Liver (tissue), 9 donors: ENCODE results near the gene B3GNT4. TPM values are rescaled to one million over a fixed set of nuclear protein-coding genes. Genes with fewer than 3 reads are reported as not detected.

Experiments used
- DNase-seq: peaks from one replicate; pipeline ENCODE4 v3.0.0-alpha.2; 2017; ENCODE audit warnings: low spot score
- H3K27ac ChIP-seq, 2 donors: one replicate each; pipeline ENCODE4 v1.7.0; 2013; ENCODE audit warnings: inconsistent platforms in 2 of 2, low read length in 2 of 2, control low read depth in 1 of 2, low read depth in 1 of 2, mild to moderate bottlenecking in 1 of 2
- H3K27me3 ChIP-seq, 4 donors: one replicate each; pipeline versions ENCODE4 v1.6.1 to v1.7.0; 2013; ENCODE audit warnings: low read length in 3 of 4, inconsistent platforms in 1 of 4, mild to moderate bottlenecking in 1 of 4, moderate library complexity in 1 of 4; ENCODE audit not compliant: control insufficient read depth in 4 of 4, insufficient read depth in 4 of 4
- H3K36me3 ChIP-seq, 4 donors: one replicate each; pipeline versions ENCODE4 v1.6.1 to v1.7.0; 2013; ENCODE audit warnings: low read length in 3 of 4, mild to moderate bottlenecking in 3 of 4, low read depth in 1 of 4, moderate library complexity in 1 of 4; ENCODE audit not compliant: control insufficient read depth in 4 of 4, insufficient read depth in 3 of 4
- H3K4me1 ChIP-seq, 4 donors: one replicate each; pipeline versions ENCODE4 v1.6.1 to v1.7.0; 2013; ENCODE audit warnings: low read length in 3 of 4, mild to moderate bottlenecking in 3 of 4, moderate library complexity in 1 of 4; ENCODE audit not compliant: control insufficient read depth in 4 of 4, insufficient read depth in 4 of 4
- H3K4me3 ChIP-seq, 3 donors: one replicate each; pipeline versions ENCODE4 v1.6.1 to v1.7.0; 2013; ENCODE audit warnings: low read length in 3 of 3, control low read depth in 1 of 3, low read depth in 1 of 3, mild to moderate bottlenecking in 1 of 3
- H3K9ac ChIP-seq, 2 donors: one replicate each; pipeline ENCODE4 v1.7.0; 2013; ENCODE audit warnings: low read length in 2 of 2, mild to moderate bottlenecking in 2 of 2, moderate library complexity in 2 of 2, control low read depth in 1 of 2, low read depth in 1 of 2
- H3K9me3 ChIP-seq, 4 donors: one replicate each; pipeline versions ENCODE4 v1.6.1 to v1.7.0; 2013; ENCODE audit warnings: low read length in 3 of 4; ENCODE audit not compliant: control insufficient read depth in 4 of 4
- EGR1 ChIP-seq, 2 donors: IDR thresholded peaks; 2 replicates each; pipeline ENCODE4 v1.6.1; 2016 to 2018; ENCODE audit warnings: antibody characterized with exemption in 2 of 2, low read depth in 2 of 2
- FOXA1 ChIP-seq: IDR thresholded peaks from 2 replicates; pipeline ENCODE4 v1.6.1; 2016; ENCODE audit warnings: antibody characterized with exemption
- FOXA2 ChIP-seq: IDR thresholded peaks from 2 replicates; pipeline ENCODE4 v1.6.1; 2016; ENCODE audit warnings: antibody characterized with exemption
- GABPA ChIP-seq, 2 donors: IDR thresholded peaks in 1 of 2; conservative IDR thresholded peaks in 1 of 2; 2 replicates each; pipeline ENCODE4 v1.6.1; 2016; ENCODE audit warnings: antibody characterized with exemption in 2 of 2, mild to moderate bottlenecking in 1 of 2, moderate library complexity in 1 of 2
- HNF4A ChIP-seq, 2 donors: conservative IDR thresholded peaks; 2 replicates each; pipeline ENCODE4 v1.6.1; 2016; ENCODE audit warnings: antibody characterized with exemption in 2 of 2, mild to moderate bottlenecking in 2 of 2
- HNF4G ChIP-seq: IDR thresholded peaks from 2 replicates; pipeline ENCODE4 v1.6.1; 2016; ENCODE audit warnings: antibody characterized with exemption
- JUND ChIP-seq, 2 donors: IDR thresholded peaks; 2 replicates each; pipeline ENCODE4 v1.6.1; 2016; ENCODE audit warnings: antibody characterized with exemption in 2 of 2
- NR2F2 ChIP-seq: IDR thresholded peaks from 2 replicates; pipeline ENCODE4 v1.6.1; 2016; ENCODE audit warnings: antibody characterized with exemption
- RAD21 ChIP-seq, 2 donors: IDR thresholded peaks; 2 replicates each; pipeline ENCODE4 v1.6.1; 2016; ENCODE audit warnings: antibody characterized with exemption in 2 of 2, mild to moderate bottlenecking in 2 of 2
- SP1 ChIP-seq: IDR thresholded peaks from 2 replicates; pipeline ENCODE4 v1.6.1; 2018; ENCODE audit warnings: antibody characterized with exemption, mild to moderate bottlenecking
- TAF1 ChIP-seq: conservative IDR thresholded peaks from 2 replicates; pipeline ENCODE4 v1.6.1; 2016; ENCODE audit warnings: antibody characterized with exemption, mild to moderate bottlenecking
- YY1 ChIP-seq: IDR thresholded peaks from 2 replicates; pipeline ENCODE4 v1.6.1; 2016; ENCODE audit warnings: antibody characterized with exemption, mild to moderate bottlenecking
- WGBS: extraction: QIAGEN DNeasy Blood & Tissue Kit; methylation state at CpG from one replicate; pipeline ENCODE4 v1.1.7; 2013; 5-methylcytosine and 5-hydroxymethylcytosine counted together
- polyA plus RNA-seq, 2 donors: library from polyadenylated mRNA; stranded (reverse) in 1 of 2; unstranded in 1 of 2; fragments of 200-250 nt in 1 of 2; fragments of >200 nt in 1 of 2; fragmentation: Nextera tagmentation in 1 of 2; extraction: Ambion mirVana in 1 of 2; gene quantifications; one replicate each; pipeline versions ENCODE4 v1.2.1 to v1.2.3, GENCODE V29; 2013 to 2015
- total RNA-seq, 2 donors: library from RNA; depleted of rRNA; stranded (reverse); fragments of >200 nt; gene quantifications; one replicate each; pipeline ENCODE4 v1.2.3, GENCODE V29; 2014
- TF ChIP-seq, protein P1 (sequence below): IDR thresholded peaks from 2 replicates; pipeline ENCODE4 v1.6.1; 2016; ENCODE audit warnings: antibody characterized with exemption
- TF ChIP-seq, protein P2 (sequence below): IDR thresholded peaks from 2 replicates; pipeline ENCODE4 v1.6.1; 2016; ENCODE audit warnings: antibody characterized with exemption
- TF ChIP-seq, protein P3 (sequence below): IDR thresholded peaks from 2 replicates; pipeline ENCODE4 v1.6.1; 2016; ENCODE audit warnings: antibody characterized with exemption, mild to moderate bottlenecking
- TF ChIP-seq, protein P4 (sequence below): IDR thresholded peaks from 2 replicates; pipeline ENCODE4 v1.6.1; 2016; ENCODE audit warnings: antibody characterized with exemption
- TF ChIP-seq, protein P5 (sequence below): fragments of 150-350 bp; IDR thresholded peaks from 2 replicates; pipeline ENCODE4 v1.5.1; 2017; ENCODE audit warnings: improper control_type of control experiment, low read depth, low read length; ENCODE audit not compliant: missing input control
- donor health status: healthy.
- donor health status: healthy.
- donor health status: healthy.
- donor health status: healthy.
- donor health status: healthy.

Gene B3GNT4
- total and polyA plus RNA-seq, 4 donors, result 0.14 to 0.43 TPM; not detected in 2

DNA sequence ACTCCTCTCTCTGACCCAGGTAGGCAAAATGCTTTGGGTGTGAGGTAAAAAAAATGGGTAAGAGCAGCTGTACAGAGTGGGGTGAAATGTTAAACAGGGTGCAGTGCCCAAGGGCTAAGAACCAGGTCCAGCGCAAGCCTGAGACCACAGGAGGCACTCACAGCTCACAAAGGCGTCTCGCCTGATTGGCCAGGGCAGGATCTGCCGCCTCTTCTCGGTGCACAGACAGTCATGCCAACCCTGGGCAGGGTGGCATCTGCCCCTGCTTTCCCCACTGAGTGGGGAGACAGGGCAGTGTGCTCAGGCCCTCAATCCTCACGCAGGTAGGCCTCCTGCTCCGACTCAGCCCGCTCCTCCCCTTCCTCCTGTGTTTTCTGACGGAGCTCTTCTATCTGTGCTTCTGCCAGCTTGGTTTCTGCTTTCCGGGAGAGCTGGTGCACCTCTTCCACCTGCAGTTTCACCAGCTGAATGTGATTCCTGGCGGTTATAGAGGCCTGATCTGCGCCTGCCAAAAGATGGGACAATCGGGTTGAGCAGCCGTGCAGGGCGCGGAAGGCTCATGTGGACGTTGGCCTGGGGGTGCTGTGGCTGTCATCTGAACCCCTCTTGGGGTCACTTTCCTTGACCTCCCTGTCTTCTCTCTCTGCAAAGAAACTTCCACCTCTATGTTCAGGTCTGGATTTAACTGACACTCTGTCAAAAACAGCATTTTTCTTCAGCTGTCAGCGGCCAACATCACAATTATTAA, 4.7 kb downstream of the B3GNT4 start:
- peaks cover 14 to 45% (median 34%) of the 10 kb centered on the region in 4 donors for H3K36me3 ChIP-seq
- H3K27ac ChIP-seq, result no peak overlapping the region
- no peaks in the 10 kb centered on the region for H3K27me3 ChIP-seq
- TF ChIP-seq, protein P1, sequence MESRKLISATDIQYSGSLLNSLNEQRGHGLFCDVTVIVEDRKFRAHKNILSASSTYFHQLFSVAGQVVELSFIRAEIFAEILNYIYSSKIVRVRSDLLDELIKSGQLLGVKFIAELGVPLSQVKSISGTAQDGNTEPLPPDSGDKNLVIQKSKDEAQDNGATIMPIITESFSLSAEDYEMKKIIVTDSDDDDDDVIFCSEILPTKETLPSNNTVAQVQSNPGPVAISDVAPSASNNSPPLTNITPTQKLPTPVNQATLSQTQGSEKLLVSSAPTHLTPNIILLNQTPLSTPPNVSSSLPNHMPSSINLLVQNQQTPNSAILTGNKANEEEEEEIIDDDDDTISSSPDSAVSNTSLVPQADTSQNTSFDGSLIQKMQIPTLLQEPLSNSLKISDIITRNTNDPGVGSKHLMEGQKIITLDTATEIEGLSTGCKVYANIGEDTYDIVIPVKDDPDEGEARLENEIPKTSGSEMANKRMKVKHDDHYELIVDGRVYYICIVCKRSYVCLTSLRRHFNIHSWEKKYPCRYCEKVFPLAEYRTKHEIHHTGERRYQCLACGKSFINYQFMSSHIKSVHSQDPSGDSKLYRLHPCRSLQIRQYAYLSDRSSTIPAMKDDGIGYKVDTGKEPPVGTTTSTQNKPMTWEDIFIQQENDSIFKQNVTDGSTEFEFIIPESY, result no peak
- TF ChIP-seq, protein P2, sequence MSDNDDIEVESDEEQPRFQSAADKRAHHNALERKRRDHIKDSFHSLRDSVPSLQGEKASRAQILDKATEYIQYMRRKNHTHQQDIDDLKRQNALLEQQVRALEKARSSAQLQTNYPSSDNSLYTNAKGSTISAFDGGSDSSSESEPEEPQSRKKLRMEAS, result no peak
- TF ChIP-seq RAD21 (IDR thresholded peaks at IDR 0.05), result no peak
- no peak for TF ChIP-seq HNF4A (conservative IDR thresholded peaks at IDR 0.05)
- TF ChIP-seq, protein P3, sequence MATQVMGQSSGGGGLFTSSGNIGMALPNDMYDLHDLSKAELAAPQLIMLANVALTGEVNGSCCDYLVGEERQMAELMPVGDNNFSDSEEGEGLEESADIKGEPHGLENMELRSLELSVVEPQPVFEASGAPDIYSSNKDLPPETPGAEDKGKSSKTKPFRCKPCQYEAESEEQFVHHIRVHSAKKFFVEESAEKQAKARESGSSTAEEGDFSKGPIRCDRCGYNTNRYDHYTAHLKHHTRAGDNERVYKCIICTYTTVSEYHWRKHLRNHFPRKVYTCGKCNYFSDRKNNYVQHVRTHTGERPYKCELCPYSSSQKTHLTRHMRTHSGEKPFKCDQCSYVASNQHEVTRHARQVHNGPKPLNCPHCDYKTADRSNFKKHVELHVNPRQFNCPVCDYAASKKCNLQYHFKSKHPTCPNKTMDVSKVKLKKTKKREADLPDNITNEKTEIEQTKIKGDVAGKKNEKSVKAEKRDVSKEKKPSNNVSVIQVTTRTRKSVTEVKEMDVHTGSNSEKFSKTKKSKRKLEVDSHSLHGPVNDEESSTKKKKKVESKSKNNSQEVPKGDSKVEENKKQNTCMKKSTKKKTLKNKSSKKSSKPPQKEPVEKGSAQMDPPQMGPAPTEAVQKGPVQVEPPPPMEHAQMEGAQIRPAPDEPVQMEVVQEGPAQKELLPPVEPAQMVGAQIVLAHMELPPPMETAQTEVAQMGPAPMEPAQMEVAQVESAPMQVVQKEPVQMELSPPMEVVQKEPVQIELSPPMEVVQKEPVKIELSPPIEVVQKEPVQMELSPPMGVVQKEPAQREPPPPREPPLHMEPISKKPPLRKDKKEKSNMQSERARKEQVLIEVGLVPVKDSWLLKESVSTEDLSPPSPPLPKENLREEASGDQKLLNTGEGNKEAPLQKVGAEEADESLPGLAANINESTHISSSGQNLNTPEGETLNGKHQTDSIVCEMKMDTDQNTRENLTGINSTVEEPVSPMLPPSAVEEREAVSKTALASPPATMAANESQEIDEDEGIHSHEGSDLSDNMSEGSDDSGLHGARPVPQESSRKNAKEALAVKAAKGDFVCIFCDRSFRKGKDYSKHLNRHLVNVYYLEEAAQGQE, result no peak
- no peak for TF ChIP-seq TAF1
- TF ChIP-seq YY1, result no peak
- TF ChIP-seq FOXA1, result no peak
- TF ChIP-seq JUND (IDR thresholded peaks at IDR 0.05), result no peak
- TF ChIP-seq EGR1 (IDR thresholded peaks at IDR 0.05; ENCODE audit: low read depth in 2 of 2), result no peak
- TF ChIP-seq NR2F2, result no peak
- TF ChIP-seq GABPA (IDR thresholded peaks at IDR 0.05 in 1 of 2, conservative IDR thresholded peaks at IDR 0.05 in 1 of 2), result no peak
- TF ChIP-seq, protein P4, sequence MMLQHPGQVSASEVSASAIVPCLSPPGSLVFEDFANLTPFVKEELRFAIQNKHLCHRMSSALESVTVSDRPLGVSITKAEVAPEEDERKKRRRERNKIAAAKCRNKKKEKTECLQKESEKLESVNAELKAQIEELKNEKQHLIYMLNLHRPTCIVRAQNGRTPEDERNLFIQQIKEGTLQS, result no peak
- no peak for TF ChIP-seq SP1
- TF ChIP-seq HNF4G, result no peak
- no peak for TF ChIP-seq FOXA2
- TF ChIP-seq, protein P5, sequence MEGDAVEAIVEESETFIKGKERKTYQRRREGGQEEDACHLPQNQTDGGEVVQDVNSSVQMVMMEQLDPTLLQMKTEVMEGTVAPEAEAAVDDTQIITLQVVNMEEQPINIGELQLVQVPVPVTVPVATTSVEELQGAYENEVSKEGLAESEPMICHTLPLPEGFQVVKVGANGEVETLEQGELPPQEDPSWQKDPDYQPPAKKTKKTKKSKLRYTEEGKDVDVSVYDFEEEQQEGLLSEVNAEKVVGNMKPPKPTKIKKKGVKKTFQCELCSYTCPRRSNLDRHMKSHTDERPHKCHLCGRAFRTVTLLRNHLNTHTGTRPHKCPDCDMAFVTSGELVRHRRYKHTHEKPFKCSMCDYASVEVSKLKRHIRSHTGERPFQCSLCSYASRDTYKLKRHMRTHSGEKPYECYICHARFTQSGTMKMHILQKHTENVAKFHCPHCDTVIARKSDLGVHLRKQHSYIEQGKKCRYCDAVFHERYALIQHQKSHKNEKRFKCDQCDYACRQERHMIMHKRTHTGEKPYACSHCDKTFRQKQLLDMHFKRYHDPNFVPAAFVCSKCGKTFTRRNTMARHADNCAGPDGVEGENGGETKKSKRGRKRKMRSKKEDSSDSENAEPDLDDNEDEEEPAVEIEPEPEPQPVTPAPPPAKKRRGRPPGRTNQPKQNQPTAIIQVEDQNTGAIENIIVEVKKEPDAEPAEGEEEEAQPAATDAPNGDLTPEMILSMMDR, result no peak
- H3K9me3 ChIP-seq, result no peaks in the 10 kb centered on the region
- no peak overlapping the region for H3K9ac ChIP-seq
- 94% methylated on average over 18 of the region's 18 CpGs for WGBS
- DNase-seq, result no peak
- peaks cover 6 to 15% (median 10%) of the 10 kb centered on the region in 4 donors for H3K4me1 ChIP-seq
- H3K4me3 ChIP-seq, result no peak overlapping the region
